GM23338 (cell line): ENCODE measurements around the gene LSM2. TPM values are rescaled to one million over a fixed set of nuclear protein-coding genes. Genes with fewer than 3 reads are reported as not detected.

Experiments
- ATAC-seq: fragments of 200-7000 bp; cut with Tn5 transposase; 3 replicates; pipeline ENCODE4 v1.9.1; 2020
- DNase-seq: peaks from one replicate; pipeline ENCODE4 v3.0.0-alpha.2; 2015; ENCODE audit warnings: low spot score
- H2AFZ ChIP-seq: fragments of 200-600 bp; sonication (generic); 2 replicates; pipeline ENCODE4 v1.8.0; 2016; ENCODE audit warnings: antibody characterized with exemption, mild to moderate bottlenecking, moderate library complexity
- H3F3A ChIP-seq: fragments of 200-600 bp; sonication (generic); replicated peaks from 2 replicates; pipeline ENCODE4 v1.8.0; 2017; ENCODE audit warnings: antibody characterized with exemption, mixed run types, low read depth
- H3K27ac ChIP-seq: fragments of 200-600 bp; sonication (generic); 2 replicates; pipeline ENCODE4 v1.6.1; 2016; ENCODE audit warnings: low read depth
- H3K27me3 ChIP-seq: fragments of 200-600 bp; sonication (generic); 2 replicates; pipeline ENCODE4 v1.8.0; 2016; ENCODE audit warnings: mild to moderate bottlenecking, mixed run types, moderate library complexity; ENCODE audit not compliant: insufficient read depth
- H3K36me3 ChIP-seq: fragments of 200-600 bp; sonication (generic); 2 replicates; pipeline ENCODE4 v1.8.0; 2016; ENCODE audit warnings: mild to moderate bottlenecking; ENCODE audit not compliant: insufficient read depth
- H3K4me1 ChIP-seq: fragments of 200-600 bp; sonication (generic); 2 replicates; pipeline ENCODE4 v1.8.0; 2016; ENCODE audit warnings: mild to moderate bottlenecking, moderate library complexity; ENCODE audit not compliant: insufficient read depth
- H3K4me2 ChIP-seq: fragments of 200-600 bp; sonication (generic); 2 replicates; pipeline ENCODE4 v1.7.1; 2017; ENCODE audit warnings: mixed run types
- H3K4me3 ChIP-seq: fragments of 200-600 bp; sonication (generic); 2 replicates; pipeline ENCODE4 v1.6.1; 2016; ENCODE audit warnings: mixed run types
- H3K79me2 ChIP-seq: fragments of 200-600 bp; sonication (generic); replicated peaks from 2 replicates; pipeline ENCODE4 v1.8.0; 2017; ENCODE audit warnings: mild to moderate bottlenecking; ENCODE audit not compliant: insufficient read depth
- H3K9me2 ChIP-seq: fragments of 200-600 bp; sonication (generic); 2 replicates; pipeline ENCODE4 v1.8.0; 2017; ENCODE audit not compliant: insufficient read depth
- H4K20me1 ChIP-seq: fragments of 200-600 bp; sonication (generic); replicated peaks from 2 replicates; pipeline ENCODE4 v1.8.0; 2017; ENCODE audit warnings: mild to moderate bottlenecking; ENCODE audit not compliant: insufficient read depth
- H3K27ac Mint-ChIP-seq: 2 replicates; pipeline ENCODE4 v1.8.0; 2020; ENCODE audit warnings: inconsistent platforms, mild to moderate bottlenecking, moderate library complexity, mixed read lengths
- H3K27me3 Mint-ChIP-seq: 3 replicates; pipeline ENCODE4 v1.8.0; 2022; ENCODE audit warnings: low read depth, mild to moderate bottlenecking, moderate library complexity, mixed read lengths, inconsistent platforms; ENCODE audit not compliant: insufficient read depth, poor library complexity
- H3K36me3 Mint-ChIP-seq: 3 replicates; pipeline ENCODE4 v1.8.0; 2021; ENCODE audit warnings: low read depth, mild to moderate bottlenecking, inconsistent platforms, moderate library complexity, mixed read lengths
- H3K4me1 Mint-ChIP-seq: 3 replicates; pipeline ENCODE4 v1.8.0; 2020; ENCODE audit warnings: mild to moderate bottlenecking, inconsistent platforms, mixed read lengths
- H3K4me3 Mint-ChIP-seq: 3 replicates; pipeline ENCODE4 v1.8.0; 2021; ENCODE audit warnings: moderate library complexity, mild to moderate bottlenecking, inconsistent platforms, mixed read lengths
- H3K9me3 Mint-ChIP-seq: 3 replicates; pipeline ENCODE4 v1.8.0; 2020; ENCODE audit warnings: moderate library complexity, mild to moderate bottlenecking, inconsistent platforms, mixed read lengths
- CTCF ChIP-seq, 2 experiments: fragments of 200-600 bp in 1 of 2; sonication (generic) in 1 of 2; conservative IDR thresholded peaks; 2 replicates each; pipeline versions ENCODE4 v1.5.1 to v1.6.1; 2016 to 2017; ENCODE audit warnings: antibody characterized with exemption in 2 of 2, low read depth in 2 of 2, mild to moderate bottlenecking in 2 of 2, moderate library complexity in 1 of 2
- ETS1 ChIP-seq: IDR thresholded peaks from 2 replicates; pipeline ENCODE4 v1.6.1; 2016; ENCODE audit warnings: antibody characterized with exemption
- EZH2 ChIP-seq: fragments of 200-600 bp; sonication (generic); IDR thresholded peaks from one replicate; pipeline ENCODE4 v1.8.0; 2017; ENCODE audit warnings: antibody characterized with exemption, mild to moderate bottlenecking, low read depth; ENCODE audit not compliant: unreplicated experiment
- JUNB ChIP-seq: IDR thresholded peaks from one replicate; pipeline ENCODE4 v1.6.1; 2016; ENCODE audit warnings: antibody characterized with exemption; ENCODE audit not compliant: unreplicated experiment
- NANOG ChIP-seq: IDR thresholded peaks from 2 replicates; pipeline ENCODE4 v1.6.1; 2016; ENCODE audit warnings: antibody characterized with exemption, borderline replicate concordance
- POLR2AphosphoS5 ChIP-seq: IDR thresholded peaks from 2 replicates; pipeline ENCODE4 v1.6.1; 2016; ENCODE audit warnings: antibody characterized with exemption, low read depth
- REST ChIP-seq: IDR thresholded peaks from one replicate; pipeline ENCODE4 v1.6.1; 2018; ENCODE audit warnings: antibody characterized with exemption; ENCODE audit not compliant: unreplicated experiment
- ZNF114 ChIP-seq: fragments of 250-450 bp; sonication (Bioruptor Pico); IDR thresholded peaks from 2 replicates; pipeline ENCODE4 v1.5.0; 2020; ENCODE audit warnings: mild to moderate bottlenecking, moderate library complexity
- polyA plus RNA-seq: library from polyadenylated mRNA; unstranded; fragments of >200 nt; fragmentation: Nextera tagmentation; extraction: Ambion mirVana; gene quantifications from 2 replicates; pipeline ENCODE4 v1.2.1, GENCODE V29; 2016
- total RNA-seq: library from RNA; depleted of rRNA; stranded (reverse); fragments of >200 nt; shearing (Covaris generic); gene quantifications from 2 replicates; pipeline ENCODE4 v1.2.3, GENCODE V29; 2014

The LSM2 gene
- total and polyA plus RNA-seq, 2 experiments from 2014 or later = 106 to 140 TPM

- TF ChIP-seq JUNB (no peak), CTCF (conservative IDR thresholded peaks at IDR 0.05; ENCODE audit: low read depth in 2 of 2) (no peak), ETS1 (no peak), ZNF114 (CRISPR knock-in tag) (no peak), EZH2 (no peak), REST (no peak)
Observed at GRCh38 chr6:31836474-31837368, 30.0 kb upstream of the LSM2 start (continued).

- peaks cover 26% of the 10 kb centered on the region for H3K4me1 Mint-ChIP-seq
- Histone ChIP-seq H3K4me3 (peak overlapping the region; percentile 84), H2AFZ (no peak overlapping the region), H3K27ac (peak overlapping the region; percentile 83), H3K4me1 (peaks cover 22% of the 10 kb centered on the region), H3K27me3 (no peaks in the 10 kb centered on the region), H3K36me3 (peaks cover 50% of the 10 kb centered on the region), H3K4me2 (peak overlapping the region; percentile 99), H3K79me2 (peaks cover 52% of the 10 kb centered on the region), H3F3A (peaks cover 66% of the 10 kb centered on the region), H4K20me1 (peaks cover 40% of the 10 kb centered on the region), H3K9me2 (no peaks in the 10 kb centered on the region)
- H3K27ac Mint-ChIP-seq = peak overlapping the region; percentile 98
- no peak for DNase-seq
- H3K4me3 Mint-ChIP-seq = peak overlapping the region; percentile 97
- peaks cover 65% of the 10 kb centered on the region for H3K36me3 Mint-ChIP-seq
- H3K27me3 Mint-ChIP-seq = peaks cover 22% of the 10 kb centered on the region
- H3K9me3 Mint-ChIP-seq = peaks cover 7% of the 10 kb centered on the region; the same call in 1 of the 3 replicates
- no peak for ATAC-seq
- TF ChIP-seq POLR2AphosphoS5 (0 out of 2 replicates have a peak, but pooled peaks have one; percentile 42), NANOG (no peak), ETS1 (no peak)
Observed at GRCh38 chr6:31836047-31836473, 29.3 kb upstream of the LSM2 start.
